ENCODE measurements around the gene IQCH.
A peak's percentile ranks its signal among the peaks of the same experiment; 100 is the strongest.

The IQCH gene

GRCh38 chr15:67394873-67395639 lies 140.5 kb downstream of the IQCH start:
- no peak for DNase-seq

DNA sequence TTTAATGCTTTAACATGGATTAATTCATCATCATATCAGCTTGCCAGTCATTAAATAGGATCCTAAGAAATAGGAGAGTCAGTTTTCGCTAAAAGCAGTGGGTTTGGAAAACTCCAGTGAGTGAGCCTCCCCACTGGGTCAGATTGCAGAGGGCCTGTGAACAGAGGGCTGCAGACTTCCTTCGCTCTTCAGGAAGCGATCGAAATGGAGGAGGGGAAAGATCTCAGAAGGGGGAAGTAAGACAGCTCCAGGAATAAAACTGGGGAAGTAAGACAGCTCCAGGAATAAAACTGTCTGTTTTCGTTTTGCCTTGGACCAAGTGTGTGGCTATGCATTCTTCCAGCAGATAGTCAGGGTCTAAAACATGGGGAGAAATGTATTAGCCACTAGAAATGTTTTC lies 141.5 kb downstream of the IQCH start:
- DNase-seq = peak in 4 of 51 donors; percentile 1 to 4 (median 3)

DNA sequence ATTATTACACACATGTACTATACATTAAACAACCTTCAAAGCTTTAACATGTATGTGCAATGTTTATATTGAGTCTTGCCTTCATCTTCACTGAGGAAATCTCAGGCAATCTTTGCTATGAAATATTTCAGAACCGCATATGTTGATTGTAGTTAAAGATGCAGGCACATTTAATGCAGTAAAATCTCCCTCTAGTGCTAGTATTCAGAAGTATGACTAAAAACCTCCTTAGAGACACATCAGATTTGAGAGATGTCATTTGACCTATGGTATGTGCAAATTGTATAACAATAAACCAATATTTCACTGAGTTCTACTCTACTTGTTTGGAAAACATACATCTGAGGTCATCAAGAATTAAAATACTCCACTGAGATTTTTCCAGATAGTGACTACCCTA lies 142.6 kb downstream of the IQCH start:
- no peak for DNase-seq

DNA sequence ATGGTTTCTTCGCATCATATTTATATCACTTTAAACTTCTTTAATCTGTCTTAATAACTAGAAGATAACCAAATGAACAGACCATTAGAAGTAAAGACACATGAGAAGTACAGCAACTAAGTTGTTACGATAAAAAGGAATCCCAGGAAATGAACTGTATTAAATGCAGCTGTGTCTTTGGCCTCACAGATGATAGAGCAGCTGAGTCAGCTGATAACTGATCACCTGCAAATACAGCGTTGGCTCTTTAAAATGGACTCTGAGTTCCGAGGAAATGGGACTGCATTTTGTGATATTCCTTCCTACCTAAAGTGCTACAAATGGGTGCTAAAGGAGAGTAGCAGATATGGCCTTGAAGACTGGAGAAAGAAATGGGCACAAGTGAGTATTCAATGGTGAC lies 145.3 kb downstream of the IQCH start:
- DNase-seq = no peak

- no peak for DNase-seq
These were observed 146.3 kb downstream of the IQCH start for GRCh38 chr15:67400890-67401289.

DNA sequence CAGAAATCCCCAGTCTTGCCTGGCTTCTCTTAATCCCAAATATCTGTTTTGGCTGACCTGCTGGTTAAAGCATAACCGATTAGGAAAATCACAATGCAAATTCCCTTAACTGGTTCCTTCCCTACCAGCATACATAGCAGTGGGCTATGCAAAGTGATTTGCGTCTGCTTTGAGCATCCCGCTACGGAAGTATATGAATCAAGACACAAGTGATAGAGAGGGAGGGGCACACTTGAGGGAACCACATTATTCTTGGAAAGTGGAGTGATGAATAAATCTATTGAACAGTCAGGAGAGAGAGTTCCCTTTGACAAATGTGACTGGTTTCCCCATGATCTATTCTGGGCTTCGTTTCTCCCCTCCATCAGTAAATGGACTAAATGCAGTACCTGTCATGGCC lies 146.8 kb downstream of the IQCH start:
- DNase-seq = no peak

GRCh38 chr15:67403428-67404154 lies 149.0 kb downstream of the IQCH start:
- DNase-seq = no peak

GRCh38 chr15:67405208-67406191 lies 150.9 kb downstream of the IQCH start:
- DNase-seq = no peak

DNA sequence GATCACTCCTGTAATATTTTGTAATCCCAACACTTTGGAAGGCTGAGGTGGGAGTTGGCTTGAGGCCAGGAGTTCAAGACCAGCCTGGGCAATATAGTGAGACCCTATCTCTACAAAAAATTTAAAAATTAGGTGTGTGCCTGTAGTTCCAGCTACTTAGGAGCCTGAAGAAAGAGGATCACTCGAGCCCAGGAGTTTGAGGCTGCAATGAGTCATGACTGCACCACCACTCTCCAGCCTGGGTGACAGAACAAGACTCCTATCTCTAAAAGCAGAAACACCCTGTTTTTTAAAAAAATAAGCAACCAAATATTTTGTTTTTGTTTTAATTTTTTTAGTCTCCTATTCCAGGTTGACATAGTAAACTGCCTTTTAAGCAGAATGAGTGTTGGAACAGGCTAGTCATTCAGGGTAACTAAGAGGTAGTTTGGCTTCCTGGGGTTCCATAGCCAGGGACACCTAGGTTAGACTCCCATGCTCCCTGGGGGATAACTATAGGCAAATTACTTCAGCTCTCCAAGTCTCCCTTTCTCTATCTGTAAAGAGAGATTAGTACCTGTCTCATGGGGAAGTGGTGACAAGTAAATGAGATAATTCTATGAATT lies 151.8 kb downstream of the IQCH start:
- DNase-seq = no peak

- DNase-seq = no peak
These were observed 153.2 kb downstream of the IQCH start for GRCh38 chr15:67407786-67408185.

DNA sequence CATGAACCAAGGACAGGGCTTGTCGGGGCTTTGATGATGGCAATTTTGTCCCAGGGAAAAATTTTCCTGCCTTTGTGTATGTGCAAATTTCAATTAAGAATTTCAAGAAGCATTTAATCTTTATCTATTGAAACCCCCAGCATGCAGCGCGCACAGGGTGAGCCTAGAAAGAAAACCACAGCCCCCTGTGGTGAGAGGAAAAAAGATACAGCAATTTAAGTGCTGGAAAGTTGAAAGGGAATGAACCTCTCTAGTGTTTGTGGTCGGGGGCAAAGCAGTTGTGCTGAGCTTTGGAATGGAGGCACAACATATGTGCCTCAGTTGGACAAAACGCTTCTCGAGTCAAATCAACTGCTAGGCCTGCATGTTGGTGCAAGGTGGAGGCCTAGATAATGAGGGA lies 154.6 kb downstream of the IQCH start:
- no peak for DNase-seq

DNA sequence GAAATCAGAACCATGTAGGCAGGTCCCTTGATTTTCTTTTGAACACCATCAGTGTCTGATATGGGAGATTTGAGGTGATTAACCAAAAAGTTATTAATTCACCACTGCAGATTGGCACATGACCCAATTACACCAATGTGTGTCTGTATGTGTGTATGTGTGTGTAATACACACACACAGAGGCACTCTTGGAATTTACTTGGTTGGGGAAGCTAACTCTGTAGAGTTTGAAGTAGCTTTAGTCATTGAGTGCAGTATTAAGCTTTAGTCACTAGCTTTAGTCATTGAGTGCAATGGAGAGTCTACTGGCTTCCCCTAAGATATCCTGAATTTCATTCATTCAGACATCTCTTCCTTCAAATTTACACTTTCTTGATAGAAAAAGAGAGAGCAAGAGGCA lies 156.9 kb downstream of the IQCH start:
- no peak for DNase-seq

DNA sequence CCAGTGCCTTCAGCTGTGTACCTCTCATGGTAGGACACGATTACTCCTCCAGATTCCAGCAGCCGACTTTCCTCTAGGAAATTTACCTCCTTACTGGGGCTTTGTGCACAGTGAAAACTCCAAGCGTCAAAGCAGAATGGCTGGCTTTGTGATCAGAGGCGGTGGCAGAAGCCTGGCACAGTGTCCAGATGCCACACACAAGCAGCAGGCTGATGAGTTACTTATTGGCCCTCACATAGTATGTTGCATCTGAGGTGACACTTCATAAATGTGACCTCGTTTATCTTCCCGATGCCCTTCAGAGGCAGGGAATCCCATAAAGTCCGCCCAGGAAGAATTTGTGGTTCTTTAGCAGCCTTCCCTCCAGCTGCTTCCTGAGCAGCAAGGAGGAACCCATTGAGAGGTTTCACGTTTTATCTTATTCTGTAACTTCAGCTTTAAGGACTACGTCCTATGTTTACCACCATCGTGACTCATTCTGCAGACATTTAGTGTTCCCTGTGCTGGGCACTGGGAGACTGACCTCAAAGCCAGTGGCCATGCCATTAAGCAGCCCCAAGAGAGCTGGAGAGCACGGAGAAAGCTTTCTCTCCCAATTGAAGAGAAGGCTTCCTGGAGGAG lies 159.3 kb downstream of the IQCH start:
- DNase-seq = no peak

GRCh38 chr15:67415181-67415580 lies 160.6 kb downstream of the IQCH start:
- no peak for DNase-seq

DNA sequence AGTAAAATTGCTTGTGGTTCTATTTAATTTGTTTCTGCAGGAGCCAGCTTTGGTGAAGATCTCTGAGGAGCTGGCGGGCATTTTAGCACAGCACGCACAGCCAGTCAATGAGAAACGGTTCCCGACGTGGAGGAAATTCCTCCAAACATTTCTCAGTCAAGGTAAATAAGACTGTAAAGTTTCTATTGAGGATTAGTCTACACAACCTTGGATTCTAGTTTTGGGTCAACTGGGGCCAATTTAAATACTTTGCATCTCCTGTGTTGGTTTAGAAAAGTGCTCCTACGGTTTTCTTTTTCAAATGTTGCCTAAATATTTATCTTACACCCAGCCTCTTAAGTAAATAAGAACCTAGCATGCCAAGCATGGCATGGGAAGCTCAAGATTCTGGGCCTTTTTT lies 162.3 kb downstream of the IQCH start:
- no peak for DNase-seq

DNA sequence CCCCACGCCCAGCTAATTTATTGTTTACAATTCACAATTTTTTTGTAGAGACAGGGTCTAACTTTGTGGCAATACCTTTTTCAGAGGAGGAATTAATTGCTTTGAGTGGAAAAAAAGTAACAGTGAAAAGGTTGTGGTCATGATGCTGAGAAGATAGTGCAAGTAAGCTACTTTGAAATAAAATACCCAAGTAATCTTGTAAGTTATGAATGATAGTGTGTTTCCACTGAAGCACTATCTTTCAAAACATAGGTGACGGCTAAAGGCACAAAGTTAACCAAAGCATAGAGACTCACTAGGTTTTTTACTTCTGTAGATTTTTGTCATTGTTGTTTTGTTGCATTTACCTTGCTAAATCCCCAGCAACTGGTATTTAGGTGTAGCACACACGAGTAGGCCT lies 165.1 kb downstream of the IQCH start:
- DNase-seq = no peak

GRCh38 chr15:67420137-67420536 lies 165.6 kb downstream of the IQCH start:
- DNase-seq = no peak

DNA sequence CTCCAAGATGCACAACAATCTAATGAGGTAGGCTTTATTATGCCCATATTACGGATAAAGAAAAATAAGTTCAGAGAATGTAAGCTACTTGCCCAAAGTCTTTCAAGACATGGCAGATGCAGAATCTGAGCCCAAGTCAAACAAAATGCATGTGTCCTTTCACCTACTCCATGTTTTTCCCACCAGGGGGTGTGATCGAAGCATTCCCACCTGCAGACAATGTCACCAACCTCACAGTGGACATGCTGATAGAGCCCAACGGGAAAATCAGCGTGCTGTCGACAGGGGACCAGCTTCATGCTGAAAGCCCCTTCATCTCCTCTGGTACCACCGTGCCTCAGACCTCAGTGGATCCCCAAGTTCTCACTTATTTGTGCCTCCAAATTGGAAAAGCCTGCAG lies 166.5 kb downstream of the IQCH start:
- no peak for DNase-seq

GRCh38 chr15:67422296-67422695 lies 167.7 kb downstream of the IQCH start:
- DNase-seq = no peak

DNA sequence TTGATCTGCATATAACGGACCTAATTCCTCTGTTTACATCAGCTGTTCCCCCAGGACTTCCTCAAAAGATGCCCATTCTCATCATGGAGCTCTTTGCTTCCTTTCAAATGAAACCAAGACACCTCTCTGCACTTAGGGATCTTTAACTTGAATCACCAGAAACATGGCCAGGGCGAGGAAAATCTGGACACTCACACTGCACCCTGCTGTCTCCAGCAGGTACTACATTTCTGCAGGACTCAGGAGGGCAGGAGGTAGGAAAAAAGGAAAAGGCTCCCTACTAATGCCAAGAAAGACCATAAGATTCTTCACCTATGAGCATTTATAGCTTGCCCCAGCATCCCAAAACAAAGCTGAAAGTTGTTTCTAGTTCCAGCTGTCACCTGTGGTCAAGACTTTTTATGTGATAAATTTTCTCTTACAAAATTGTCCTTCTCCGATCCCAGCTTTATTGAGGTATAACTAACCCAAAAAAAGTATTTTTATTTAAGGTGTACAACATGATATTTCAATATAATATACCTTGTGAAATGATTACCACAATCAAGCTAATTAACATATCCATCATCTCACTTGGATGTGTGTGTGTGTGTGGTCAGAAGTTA lies 179.0 kb downstream of the IQCH start:
- DNase-seq = peak in 7 of 51 donors; percentile 2 to 25 (median 5)

Measured in hypothalamus (tissue), 51 donors.